MCF 10A (cell line): ENCODE data around the gene GPLD1. TPM values are rescaled to one million over a fixed set of nuclear protein-coding genes. Genes with fewer than 3 reads are reported as not detected.

ENCODE experiments used
- BruUV-seq: library from RNA; stranded (reverse); fragments of 400-500 nt; replicated peaks from 2 replicates; lab custom pipeline; 2021; lab: Mats Ljungman, UMichigan
- CTCF ChIA-PET: fragments of 300-600 bp; sonication (Branson Sonifier 250); formaldehyde crosslinking; extraction: SDS; loops from one replicate; lab custom pipeline; 2021; ENCODE audit warnings: antibody characterized with exemption, inconsistent platforms; lab: Yijun Ruan, JAX
- POLR2A ChIA-PET: fragments of 300-600, 350-650 bp; sonication (Branson Sonifier 250); formaldehyde crosslinking; extraction: SDS; loops from one replicate; lab custom pipeline; 2020; ENCODE audit warnings: antibody characterized with exemption, inconsistent platforms; lab: Yijun Ruan, JAX
- DNase-seq: peaks from one replicate; pipeline ENCODE4 v3.0.0-alpha.2; 2018; ENCODE audit not compliant: unreplicated experiment
- H3K27ac Mint-ChIP-seq: one replicate; pipeline ENCODE4 v1.8.0; 2022; ENCODE audit warnings: mild to moderate bottlenecking, low read depth, mixed read lengths; ENCODE audit not compliant: unreplicated experiment
- H3K27me3 Mint-ChIP-seq: one replicate; pipeline ENCODE4 v1.8.0; 2022; ENCODE audit warnings: mixed read lengths; ENCODE audit not compliant: insufficient read depth, unreplicated experiment
- H3K36me3 Mint-ChIP-seq: one replicate; pipeline ENCODE4 v1.8.0; 2022; ENCODE audit warnings: mild to moderate bottlenecking, moderate library complexity, mixed read lengths; ENCODE audit not compliant: insufficient read depth, unreplicated experiment
- H3K4me1 Mint-ChIP-seq: one replicate; pipeline ENCODE4 v1.8.0; 2022; ENCODE audit warnings: mixed read lengths; ENCODE audit not compliant: insufficient read depth, unreplicated experiment
- H3K4me3 Mint-ChIP-seq: one replicate; pipeline ENCODE4 v1.8.0; 2022; ENCODE audit warnings: mild to moderate bottlenecking, moderate library complexity, mixed read lengths; ENCODE audit not compliant: unreplicated experiment
- H3K9me3 Mint-ChIP-seq: one replicate; pipeline ENCODE4 v1.8.0; 2022; ENCODE audit warnings: mixed read lengths; ENCODE audit not compliant: unreplicated experiment
- intact Hi-C: fragments of 100-400 bp; cut with micrococcal nuclease; formaldehyde crosslinking; loops from 2 replicates; pipeline ENCODE4 v1.14.1; 2022
- total RNA-seq: library from RNA; stranded (reverse); gene quantifications from 2 replicates; pipeline ENCODE4 v1.2.3, GENCODE V29; 2022
- TF ChIP-seq, protein P1 (sequence below): fragments of 200-600 bp; IDR thresholded peaks from one replicate; pipeline ENCODE4 v1.8.0; 2022; ENCODE audit warnings: antibody characterized with exemption, mild to moderate bottlenecking; ENCODE audit not compliant: unreplicated experiment

GPLD1 gene
- total RNA-seq, 1 experiment from 2014 or later = 0.16 TPM

DNA sequence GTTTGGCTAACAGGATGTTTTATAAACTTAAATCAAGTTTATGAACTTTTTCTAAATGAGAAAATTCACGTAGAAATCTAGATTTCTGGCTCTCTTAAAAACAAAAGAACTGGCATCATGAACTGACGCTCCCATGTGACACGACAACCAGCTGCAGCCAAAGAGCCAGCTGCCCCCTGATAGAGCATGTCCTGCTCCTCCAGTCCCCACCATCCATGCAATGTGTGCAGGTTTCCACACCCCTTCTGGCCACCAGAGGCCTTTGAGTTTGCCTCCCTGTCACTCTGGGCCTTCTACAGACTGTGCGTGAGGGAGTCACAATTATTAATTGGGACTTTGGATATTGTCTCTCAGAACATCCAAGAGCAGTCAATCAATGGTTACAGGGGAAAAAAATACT is 1.6 kb upstream of the GPLD1 start:
- no peaks in the 10 kb centered on the region for H3K4me1 Mint-ChIP-seq
- no TSS peak for BruUV-seq
- TF ChIP-seq, protein P1, sequence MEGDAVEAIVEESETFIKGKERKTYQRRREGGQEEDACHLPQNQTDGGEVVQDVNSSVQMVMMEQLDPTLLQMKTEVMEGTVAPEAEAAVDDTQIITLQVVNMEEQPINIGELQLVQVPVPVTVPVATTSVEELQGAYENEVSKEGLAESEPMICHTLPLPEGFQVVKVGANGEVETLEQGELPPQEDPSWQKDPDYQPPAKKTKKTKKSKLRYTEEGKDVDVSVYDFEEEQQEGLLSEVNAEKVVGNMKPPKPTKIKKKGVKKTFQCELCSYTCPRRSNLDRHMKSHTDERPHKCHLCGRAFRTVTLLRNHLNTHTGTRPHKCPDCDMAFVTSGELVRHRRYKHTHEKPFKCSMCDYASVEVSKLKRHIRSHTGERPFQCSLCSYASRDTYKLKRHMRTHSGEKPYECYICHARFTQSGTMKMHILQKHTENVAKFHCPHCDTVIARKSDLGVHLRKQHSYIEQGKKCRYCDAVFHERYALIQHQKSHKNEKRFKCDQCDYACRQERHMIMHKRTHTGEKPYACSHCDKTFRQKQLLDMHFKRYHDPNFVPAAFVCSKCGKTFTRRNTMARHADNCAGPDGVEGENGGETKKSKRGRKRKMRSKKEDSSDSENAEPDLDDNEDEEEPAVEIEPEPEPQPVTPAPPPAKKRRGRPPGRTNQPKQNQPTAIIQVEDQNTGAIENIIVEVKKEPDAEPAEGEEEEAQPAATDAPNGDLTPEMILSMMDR = no peak
- no peaks in the 10 kb centered on the region for H3K36me3 Mint-ChIP-seq
- H3K4me3 Mint-ChIP-seq = no peak overlapping the region
- DNase-seq = no peak
- ChIA-PET POLR2A (interaction anchor here (1.7 kb wide), 1 partner anchor 13 kb away, joined by 7 read pairs; no protein-coding TSS in a partner anchor), CTCF (interaction anchor here (0.7 to 1.7 kb wide), 3 partner anchors 30 to 156 kb away, joined by 3 to 7 read pairs (median 4); no protein-coding TSS in a partner anchor)
- intact Hi-C loops = loop anchor here (10.0 kb wide), 1 partner anchor 56 kb away; no protein-coding TSS in a partner anchor
- H3K27me3 Mint-ChIP-seq = no peaks in the 10 kb centered on the region
- no peak overlapping the region for H3K27ac Mint-ChIP-seq
- H3K9me3 Mint-ChIP-seq = no peaks in the 10 kb centered on the region

DNA sequence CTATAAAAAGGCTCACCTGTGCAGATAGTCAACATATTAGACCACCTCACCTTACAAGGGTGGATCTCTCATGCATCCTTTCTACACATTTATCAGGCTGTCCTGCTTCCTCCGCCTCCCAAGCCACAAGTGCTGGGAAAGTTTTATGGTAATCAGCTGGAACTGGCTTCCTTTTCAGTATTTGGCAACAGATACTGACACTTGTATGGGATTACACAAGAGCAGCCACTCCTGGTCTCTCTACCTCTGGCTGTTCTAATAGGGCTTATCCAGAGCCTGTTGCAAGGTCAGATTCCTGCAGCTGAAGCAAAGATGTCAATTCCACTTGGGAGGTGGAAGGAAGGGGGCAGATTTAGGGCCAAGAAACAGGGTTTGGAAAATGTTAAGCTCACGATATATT is 503 bp upstream of the GPLD1 start:
- CTCF ChIA-PET = interaction anchor here (0.6 to 1.9 kb wide), 6 partner anchors 26 to 317 kb away, joined by 3 to 7 read pairs (median 4); no protein-coding TSS in a partner anchor
- POLR2A ChIA-PET = interaction anchor here (0.6 to 1.7 kb wide), 3 partner anchors 12 to 209 kb away, joined by 3 to 7 read pairs (median 4); no protein-coding TSS in a partner anchor
- no peaks in the 10 kb centered on the region for H3K36me3 Mint-ChIP-seq
- peak; percentile 78 for DNase-seq
- H3K4me3 Mint-ChIP-seq = no peak overlapping the region
- H3K9me3 Mint-ChIP-seq = no peaks in the 10 kb centered on the region
- H3K27me3 Mint-ChIP-seq = no peaks in the 10 kb centered on the region
- intact Hi-C loops = loop anchor here (10.0 kb wide), 1 partner anchor 55 kb away; no protein-coding TSS in a partner anchor
- no TSS peak for BruUV-seq
- peak overlapping the region; percentile 35 for H3K27ac Mint-ChIP-seq
- TF ChIP-seq, protein P1 = no peak
- H3K4me1 Mint-ChIP-seq = no peaks in the 10 kb centered on the region

DNA sequence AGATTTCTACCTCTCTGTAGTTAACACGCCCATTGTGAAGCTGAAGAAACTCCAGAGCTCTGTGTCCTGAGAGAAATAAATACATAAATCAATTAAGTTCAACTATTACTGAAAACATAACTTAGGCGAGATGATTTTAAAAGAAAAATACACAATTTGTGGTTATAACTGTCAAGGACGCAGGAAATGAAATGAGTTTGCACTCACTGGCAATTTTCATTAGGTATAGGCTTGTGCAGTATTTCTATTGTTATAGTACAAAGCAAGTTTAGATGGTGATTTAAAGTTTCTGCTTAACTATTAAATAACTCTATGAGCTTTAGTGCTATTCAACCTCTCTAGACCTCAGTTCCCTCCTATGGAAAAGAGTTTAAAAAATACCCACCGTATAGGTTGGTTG is 3.3 kb downstream of the GPLD1 start:
- POLR2A ChIA-PET = no interaction called here
- Mint-ChIP-seq H3K4me1 (no peaks in the 10 kb centered on the region), H3K9me3 (no peaks in the 10 kb centered on the region), H3K27me3 (no peaks in the 10 kb centered on the region), H3K27ac (no peak overlapping the region), H3K36me3 (no peaks in the 10 kb centered on the region), H3K4me3 (no peak overlapping the region)
- no TSS peak for BruUV-seq
- no peak for DNase-seq
- CTCF ChIA-PET = interaction anchor here (0.6 to 1.6 kb wide), 3 partner anchors 9 to 209 kb away, joined by 3 to 7 read pairs (median 5); partner anchors contain the start of gene ALDH5A1
- intact Hi-C loops = no loop called here
- TF ChIP-seq, protein P1 = no peak

DNA sequence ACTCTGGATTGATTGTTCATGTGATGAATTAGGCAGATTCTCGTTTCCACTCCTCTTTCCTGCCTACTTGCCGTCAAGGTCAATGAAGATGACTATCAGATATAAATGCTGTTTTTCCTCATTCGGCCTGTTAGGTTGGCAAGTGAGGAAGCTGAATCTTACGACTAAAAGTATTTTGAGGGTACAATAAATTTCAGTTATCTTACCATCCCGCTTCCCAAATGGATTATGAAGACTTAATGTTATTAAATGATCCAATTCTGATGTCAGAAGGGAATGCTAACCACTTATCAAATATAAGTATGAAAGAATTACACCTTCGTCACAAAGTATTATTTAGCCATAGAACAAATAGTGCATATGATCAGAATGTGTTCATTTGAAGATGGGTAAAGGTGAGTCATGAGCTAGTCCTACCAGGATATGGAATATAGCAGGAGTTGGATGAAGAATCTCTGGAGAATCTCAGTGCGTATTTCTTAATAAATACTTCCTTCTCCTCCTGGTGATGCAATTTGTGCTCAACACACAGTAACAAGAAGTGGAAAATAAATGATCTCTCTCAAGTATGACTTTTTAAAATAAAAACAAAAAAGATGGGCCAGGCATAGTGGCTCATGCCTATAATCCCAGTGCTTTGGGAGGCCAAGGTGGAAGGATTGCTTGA is 4.6 kb downstream of the GPLD1 start:
- no peak for DNase-seq
- H3K36me3 Mint-ChIP-seq = no peaks in the 10 kb centered on the region
- no peak overlapping the region for H3K27ac Mint-ChIP-seq
- CTCF ChIA-PET = interaction anchor here (0.6 to 0.7 kb wide), 2 partner anchors 47 to 103 kb away, joined by 3 read pairs; no protein-coding TSS in a partner anchor
- no peak overlapping the region for H3K4me3 Mint-ChIP-seq
- BruUV-seq = no TSS peak
- POLR2A ChIA-PET = interaction anchor here (0.7 kb wide), 2 partner anchors 46 to 68 kb away, joined by 3 read pairs; no protein-coding TSS in a partner anchor
- no peaks in the 10 kb centered on the region for H3K9me3 Mint-ChIP-seq
- TF ChIP-seq, protein P1 = no peak
- H3K27me3 Mint-ChIP-seq = no peaks in the 10 kb centered on the region
- no peaks in the 10 kb centered on the region for H3K4me1 Mint-ChIP-seq
- intact Hi-C loops = no loop called here
